Stimulated activated CD8-positive, alpha-beta memory T cell treated with anti-CD3 and anti-CD28 coated beads, Interleukin-12 subunit alpha, Interleukin-12 subunit beta, amount 100 ng/mL, for 1 hour (primary cell): ENCODE data around the gene RFNG.

Experiments used
- DNase-seq: peaks from one replicate; pipeline ENCODE4 v3.0.0-alpha.2; 2020; ENCODE audit warnings: low read depth

Gene RFNG

DNA sequence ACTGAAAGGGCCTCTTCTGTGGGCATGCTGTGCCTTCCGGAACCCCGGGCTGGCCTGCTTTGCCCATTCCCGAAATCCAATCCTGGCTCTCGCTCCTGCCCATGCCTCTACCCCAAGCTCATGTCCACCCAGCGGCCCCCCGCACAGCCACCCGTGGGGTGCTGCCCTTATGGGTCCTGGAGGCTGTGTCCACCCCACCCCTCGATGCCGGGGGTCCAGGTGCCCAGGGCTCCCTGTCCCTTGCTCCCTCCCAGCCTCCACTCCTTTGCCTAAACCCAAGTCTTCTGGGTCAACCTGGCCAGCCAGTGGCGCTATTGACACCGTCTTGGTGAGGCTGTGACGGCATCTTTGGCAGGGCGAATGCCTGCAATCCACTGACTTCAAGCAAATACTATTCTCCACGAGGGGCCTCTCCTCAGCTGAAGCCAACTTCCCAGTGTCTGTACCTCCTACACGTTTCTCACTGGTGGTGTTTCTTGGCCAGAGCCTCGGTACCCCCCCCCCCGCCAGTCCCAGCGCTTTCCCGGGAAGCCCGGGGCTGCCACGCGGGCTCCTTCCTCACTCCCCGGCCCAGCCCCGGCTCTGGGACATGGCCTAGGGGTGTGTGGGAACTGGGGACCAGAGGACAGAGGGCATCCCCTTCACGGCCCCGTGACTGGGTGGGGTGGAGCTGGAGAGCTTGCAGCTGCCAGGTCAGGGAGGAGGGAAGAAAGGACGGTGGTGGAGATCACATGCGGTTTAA, 26.2 kb upstream of the RFNG start:
- no peak for DNase-seq

DNA sequence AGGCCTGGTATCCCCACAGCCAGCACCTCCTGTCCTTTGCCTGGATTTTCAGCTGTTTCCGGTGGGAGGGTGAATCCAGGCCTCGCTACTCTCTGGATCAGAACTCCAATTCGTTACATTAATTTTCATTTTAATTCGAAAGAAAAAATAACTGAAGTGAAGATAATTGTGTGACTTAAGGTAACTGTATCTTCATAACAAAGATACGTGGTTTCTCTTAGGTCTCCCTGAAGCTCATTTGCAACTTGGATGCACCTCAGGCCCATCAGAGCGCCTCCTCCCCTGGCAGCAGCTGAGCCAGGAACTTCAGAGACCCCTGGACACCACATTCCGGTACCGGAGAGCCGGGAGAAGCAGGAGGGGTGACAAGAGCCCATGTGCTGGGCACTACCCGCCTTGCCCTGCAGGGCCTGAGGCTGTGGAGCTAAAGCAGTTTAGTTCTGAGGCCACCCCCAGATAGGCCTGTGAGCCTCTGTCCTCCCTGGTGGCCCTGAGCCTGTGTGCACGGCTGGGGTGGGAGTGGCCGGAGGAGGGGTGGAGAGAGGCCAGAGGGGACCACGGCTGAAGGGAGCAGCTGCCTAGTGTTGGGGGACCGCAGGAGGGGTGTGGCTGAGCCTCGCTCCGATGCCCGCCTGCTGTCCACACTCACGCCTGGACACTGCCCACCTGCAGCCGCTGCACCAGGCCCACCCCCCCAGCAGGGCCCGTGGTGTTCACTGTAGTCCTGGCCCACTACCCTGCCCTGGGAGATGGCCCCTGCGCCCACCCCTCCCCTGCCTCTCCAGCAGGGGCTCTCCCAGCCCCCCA, 25.4 kb upstream of the RFNG start:
- DNase-seq = no peak

DNA sequence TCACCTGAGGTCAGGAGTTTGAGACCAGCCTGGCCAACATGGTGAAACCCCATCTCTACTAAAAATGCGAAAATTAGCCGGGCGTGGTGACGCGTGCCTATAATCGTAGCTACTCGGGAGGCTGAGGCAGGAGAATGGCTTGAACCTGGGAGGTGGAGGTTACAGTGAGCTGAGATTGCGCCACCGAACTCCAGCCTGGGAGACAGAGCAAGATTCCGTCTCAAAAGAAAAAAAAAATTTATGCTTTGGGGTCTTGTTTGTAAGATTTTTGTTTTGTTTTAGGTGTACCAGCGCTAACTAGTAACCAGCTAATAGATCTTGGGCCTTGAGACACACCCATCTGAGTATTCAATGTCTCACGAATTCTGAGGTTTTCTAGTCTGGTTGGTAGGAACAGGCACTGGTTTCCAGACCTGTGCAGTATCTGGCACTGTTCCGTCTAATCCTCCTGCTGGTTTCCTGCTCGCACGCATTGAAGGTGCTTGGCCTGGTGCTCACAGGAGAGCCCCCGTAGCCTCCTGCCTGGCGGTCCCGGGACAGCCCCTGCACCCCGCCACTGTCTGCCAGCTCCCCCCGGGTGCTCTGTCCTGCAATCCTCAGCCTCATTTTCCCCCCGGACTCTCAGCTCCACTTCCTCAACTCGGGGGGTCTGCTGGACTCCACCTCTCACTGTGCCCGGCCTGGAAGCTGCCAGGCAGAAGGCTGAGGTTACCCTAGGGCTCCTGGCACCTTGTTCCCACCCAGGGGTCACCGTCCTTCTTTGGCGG, 24.6 kb upstream of the RFNG start:
- no peak for DNase-seq

DNA sequence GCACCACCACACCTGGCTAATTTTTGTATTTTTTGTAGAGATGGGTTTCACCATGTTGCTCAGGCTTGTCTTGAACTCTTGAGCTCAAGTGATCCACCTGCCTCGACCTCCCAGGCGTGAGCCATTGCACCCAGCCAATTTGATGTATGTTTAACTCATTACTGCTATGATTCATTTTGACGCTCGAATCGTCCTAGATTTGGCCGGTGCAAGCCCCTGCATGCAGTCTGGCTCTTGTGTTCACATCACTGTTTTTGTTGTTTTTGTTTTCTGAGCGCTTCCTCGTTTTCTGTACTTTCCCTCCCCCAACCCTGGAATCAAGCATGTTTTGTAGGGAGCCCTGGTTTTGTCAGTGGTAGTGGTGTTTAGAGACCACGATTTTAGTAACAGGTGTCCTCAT, 21.8 kb upstream of the RFNG start:
- DNase-seq = no peak

DNA sequence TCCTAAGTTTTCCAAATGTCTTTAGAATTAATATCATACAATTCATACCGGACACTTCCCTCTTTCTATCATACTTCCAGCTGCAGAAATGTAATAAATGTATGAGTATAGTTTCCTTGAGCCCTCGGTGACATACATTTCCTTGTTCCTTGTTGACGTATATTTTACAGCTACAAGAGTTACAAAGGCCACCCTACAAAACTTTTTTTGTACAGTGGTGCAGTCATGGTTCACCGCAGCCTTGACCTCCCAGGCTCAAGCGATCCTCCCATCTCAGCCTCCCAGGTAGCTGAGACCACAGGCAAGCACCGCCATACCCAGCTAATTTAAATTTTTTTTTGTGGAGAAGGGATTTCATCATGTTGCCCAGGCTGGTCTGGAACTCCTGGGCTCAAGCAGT, 21.2 kb upstream of the RFNG start:
- DNase-seq = no peak

DNA sequence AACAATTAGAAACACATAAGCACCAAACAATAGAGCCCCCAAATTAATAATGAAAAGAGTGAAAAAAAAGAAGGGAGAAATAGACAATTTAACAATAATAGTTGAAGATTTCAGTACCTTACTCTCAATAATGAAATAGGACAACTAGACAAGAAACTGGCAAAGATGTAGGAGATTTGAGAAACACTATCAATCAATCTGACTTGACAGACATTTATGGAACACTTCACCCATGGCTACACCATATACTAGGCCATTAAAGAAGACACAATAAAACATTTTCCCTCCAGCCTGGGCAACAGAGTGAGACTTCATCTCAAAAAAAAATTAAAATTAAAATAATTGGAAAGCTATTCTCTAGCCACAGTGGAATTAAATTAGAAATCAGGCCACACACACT, 19.0 kb upstream of the RFNG start:
- no peak for DNase-seq

DNA sequence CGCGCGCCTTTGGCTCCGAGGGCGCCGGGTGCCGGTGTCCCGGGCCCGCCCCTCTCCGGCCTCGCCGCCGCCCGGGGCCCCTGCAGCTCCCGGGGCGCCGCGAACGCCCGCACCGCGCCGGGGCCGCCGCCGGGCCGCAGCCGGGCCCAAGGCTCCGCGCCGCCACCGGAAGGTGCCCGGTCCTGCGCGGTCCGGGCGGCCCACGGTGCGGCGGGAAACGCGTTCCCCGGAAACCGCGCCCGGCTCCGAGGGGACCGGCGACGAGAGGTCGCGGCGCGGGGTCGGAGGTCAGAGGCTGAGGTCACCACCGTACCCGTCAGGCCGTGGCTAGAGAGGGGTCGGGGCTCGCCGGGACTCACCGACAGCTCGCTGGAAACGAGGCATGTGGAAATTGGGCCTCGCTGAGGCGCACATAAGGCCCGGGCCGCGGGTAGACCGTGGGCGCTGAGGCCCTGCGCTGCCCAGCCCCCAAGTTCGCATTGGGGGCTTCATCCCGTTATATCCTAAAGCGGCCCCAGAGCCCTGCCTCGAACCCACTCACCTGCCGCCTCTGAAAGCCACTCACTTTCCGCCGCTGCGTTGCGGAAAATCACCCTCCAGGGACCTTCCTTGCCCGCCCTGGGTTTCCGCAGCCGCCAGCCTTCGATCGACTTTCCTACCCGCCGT, 14.2 kb upstream of the RFNG start, which contains the start of gene DUS1L:
Gene DUS1L, minus strand, starts transcription at position 167 of the 666 bp plus-strand sequence. CDS start 745 bp downstream, outside the sequence.
- peak; percentile 49 for DNase-seq

DNA sequence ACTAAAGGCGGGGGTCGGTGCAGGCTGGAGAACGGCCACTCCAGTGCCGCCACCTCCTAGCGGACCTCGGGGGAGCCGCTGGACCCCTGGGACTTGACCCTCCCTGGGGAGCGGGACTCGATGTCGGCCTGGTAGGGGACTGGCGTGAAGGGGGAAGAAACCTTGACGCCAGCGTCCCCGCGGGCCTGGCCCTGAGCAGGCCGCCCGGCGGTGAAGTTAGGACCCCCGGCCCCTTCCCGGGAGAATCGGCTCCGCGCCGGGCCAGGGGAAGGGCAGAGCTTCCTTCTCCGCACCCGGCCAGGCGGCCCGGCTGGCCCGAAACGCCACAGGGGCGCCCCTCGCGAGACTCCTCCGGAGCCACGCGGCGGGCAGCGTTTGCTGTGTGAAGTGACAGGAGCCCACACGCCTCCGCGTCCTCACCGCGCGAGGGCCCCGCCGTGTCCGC, 13.6 kb upstream of the RFNG start:
- no peak for DNase-seq

DNA sequence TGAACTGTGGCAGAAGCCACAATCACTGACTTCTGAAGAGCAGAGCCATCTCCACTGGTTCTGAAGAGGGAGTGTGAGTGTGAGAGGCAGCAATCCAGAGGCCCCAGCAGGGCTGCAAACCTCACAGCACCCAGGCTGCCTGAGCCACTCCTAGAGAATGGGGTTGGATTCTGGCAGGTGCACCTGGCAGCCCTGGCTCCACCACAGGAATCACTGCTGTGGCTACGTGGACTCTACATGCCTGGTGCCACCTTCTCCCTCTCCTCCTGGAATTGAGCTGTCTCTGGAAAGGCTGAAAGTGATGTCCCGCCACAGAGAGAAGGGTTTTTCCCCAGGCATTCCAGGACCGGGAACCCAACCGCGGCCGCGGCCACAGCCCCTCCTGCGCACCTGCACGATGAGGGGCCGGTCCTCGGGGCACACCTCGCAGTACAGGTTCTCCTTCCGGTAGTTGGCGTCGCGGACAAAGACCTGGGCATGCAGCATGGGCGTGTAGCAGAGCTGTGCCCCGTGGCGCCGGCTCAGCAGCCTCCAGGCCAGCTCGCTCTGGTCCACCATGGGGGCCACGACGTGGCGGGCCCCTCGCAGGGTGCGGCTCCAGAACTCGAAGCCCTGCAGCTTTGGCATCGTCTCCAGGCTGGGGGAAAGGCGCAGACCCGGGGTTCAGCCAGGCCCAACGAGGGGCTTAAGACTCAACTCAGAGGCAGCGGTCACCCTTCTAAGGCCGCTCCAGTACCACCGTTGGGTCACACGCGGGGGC, 13.0 kb upstream of the RFNG start:
- DNase-seq = no peak

DNA sequence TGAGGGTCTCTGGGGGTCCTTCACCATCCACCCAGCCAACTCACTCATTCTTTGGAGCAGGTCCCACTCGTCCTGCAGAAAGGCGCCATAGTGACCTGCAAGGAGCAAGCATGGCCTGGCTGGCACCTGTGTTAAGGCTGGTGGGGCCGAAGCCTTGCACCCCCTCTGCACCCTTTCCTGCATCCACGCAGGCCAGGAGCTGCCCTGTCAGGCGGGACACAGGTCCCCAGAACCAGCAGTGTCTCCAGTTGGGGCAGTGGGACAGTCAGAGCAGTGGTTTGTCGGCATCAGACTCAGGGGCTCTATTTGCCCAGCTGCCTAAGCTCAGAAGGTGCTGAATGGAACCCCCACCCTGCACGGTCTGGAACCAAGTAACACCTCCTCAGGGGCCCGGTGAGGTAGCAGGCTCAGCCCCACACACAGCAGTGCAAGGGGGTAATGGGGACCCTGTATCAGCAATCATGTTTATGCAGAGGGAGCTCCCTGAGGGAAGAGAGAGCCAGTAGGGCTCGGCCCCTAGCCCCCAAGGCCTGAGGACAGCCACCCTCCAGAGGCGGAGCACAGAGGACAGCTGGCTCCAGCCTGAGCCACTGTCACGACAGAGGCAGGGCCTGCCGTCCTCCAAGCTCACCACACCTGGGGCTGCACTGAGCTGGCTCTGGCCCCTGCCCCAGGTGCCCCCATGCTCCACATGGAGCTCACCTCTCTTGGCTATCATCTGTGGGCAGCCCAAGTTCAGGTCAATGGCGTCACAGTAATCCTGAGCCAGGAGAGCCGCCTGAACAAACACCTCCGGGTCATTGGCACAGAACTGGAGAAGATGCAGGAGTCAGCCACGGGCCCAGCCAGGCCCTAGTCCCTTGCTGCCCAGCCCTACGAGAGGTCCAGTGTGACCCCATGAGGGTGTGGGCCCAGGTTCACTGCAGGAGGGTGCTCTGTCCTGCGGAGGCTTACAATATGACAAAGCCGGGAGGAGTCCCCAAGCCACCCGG, 12.1 kb upstream of the RFNG start:
- DNase-seq = no peak

DNA sequence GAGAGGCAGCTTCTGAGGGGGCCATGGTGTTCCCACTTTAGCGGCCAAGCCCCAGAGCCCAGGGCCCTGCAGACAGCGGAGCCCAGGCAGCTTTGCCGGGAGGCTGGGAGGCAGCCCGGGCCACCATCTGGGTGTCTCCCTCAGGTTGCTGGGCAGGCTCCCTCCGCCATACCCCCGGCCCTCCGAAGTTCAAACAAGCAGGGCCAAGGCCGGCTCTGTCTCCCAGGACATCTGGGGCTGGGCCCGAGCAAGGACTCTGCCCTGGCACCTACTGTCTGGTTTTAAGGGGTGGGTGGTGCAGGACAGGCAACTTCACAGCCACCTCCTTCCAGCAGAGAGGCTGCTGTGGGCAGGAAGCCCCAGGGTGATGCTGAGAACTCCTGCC, 11.4 kb upstream of the RFNG start:
- DNase-seq = no peak

DNA sequence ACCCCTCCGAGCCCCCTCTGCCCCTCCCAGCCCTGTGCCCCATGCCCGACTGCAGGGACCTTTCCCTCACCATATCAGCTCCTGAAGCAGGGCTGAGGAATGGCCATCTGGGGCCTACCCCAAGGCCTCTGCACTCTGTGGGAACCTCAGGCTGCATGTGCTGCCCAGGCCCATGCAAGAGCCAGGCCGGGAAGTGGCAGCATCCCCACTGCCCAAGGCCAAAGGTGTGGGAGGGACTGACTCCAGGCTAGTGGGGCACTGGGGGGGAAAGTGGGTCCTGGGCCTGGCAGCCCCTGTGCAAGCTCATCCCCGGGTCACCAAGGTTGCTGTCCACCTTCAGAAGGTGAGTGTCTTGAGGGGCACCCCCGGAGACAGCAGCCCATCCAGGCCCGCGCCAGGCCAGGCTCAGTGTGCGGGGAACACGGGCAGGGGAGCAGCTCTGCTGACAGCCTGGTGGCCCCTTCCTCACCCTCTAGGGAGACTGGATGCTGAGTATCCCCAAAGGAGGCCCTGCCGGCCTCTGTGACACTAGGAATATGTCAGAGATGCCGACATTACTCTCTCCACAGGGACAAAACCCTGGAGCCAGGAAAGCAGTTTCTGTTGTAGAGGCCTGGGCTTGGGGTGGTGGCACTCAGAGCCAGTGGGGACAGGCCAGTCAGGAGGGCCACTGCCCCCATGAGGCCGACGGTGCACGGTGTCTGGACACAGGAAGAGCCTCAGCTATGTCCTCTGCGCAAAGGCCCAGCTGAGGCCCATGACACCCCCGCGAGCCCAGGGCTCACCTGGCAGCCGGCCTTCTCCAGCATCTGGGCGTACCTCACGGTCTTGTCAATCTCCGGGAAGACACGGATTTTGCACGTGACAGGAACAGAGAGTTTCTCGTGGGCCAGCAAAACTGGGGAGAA, 10.7 kb upstream of the RFNG start:
- DNase-seq = no peak

DNA sequence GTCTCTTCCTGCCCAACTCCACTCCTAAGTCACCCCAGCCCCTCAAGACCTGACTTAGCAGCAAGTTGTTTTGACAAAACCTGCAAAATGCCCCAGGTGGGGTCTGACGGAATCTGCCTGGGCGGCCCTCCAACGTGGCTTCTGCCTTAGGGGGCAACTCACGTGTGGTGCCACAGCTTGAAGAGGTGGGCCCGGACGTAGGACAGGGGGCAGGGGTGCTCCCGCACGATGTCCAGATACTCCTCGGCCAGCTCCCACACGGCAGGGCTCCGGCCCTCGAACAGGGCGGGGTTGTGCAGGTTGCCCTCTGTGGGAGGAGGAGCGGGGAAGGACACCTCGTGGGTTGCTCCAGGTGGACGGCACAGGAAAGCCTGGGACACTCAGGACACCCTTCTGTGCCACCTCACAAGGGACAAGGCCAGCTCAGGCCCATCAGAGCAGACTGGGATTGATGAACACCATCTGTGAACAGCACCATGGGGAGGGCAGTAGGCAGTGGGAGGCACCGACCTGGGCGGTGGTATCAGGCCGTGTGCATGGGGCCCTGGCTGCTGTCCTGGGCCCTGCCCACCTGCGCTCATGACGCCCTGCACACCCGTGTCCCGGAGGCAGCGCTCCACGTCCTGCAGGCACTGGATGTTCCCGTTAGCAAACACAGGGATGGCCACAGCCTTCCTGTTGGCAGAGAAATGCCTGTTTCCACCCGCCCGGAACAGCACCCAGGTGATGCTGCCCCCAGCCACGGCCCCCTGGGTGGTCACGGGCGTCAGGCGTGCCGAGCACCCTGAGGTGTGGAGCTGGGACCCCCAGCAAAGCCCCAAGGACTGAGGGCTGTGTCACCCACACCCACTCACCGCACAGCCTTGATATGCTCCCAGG, 9.7 kb upstream of the RFNG start:
- no peak for DNase-seq

DNA sequence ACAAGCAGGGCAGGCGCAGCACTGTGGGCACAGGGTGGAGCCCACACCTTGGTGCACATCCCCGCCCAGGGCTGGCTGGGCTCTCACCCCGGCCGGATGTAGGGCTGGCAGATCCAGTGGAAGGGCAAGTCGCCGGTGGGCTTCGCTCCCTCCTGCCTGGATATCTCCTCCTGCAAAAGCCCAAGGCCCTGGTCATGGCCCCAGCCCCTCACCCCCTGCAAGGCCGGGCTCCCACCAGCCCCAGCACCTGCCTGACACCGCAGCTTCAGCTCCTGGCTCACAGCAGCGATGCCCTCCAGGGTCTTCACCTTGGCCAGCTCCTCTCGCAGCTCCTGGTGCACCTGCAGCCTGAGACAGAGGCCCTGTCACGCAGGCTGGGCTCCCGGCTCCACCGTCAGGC, 9.0 kb upstream of the RFNG start:
- DNase-seq = no peak

DNA sequence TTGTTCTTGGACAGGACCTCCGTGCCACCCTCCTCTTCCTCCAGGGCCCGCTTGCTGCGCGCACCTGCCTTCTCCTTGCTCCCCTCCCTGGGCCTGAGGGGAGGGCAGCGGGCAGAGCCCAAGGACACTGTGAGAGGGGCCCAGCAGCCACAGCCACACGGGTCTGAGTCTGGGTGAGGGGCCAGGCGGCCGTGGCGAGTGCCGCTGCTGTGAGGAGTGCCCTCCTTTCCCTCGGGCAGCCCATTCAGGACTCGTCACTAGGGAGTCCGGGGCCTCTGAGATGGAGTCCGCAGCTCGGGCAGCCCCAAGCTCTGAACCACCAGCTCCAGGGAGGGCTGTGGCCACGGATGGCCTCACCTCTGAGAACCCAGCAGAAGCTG, 8.4 kb upstream of the RFNG start:
- DNase-seq = no peak

DNA sequence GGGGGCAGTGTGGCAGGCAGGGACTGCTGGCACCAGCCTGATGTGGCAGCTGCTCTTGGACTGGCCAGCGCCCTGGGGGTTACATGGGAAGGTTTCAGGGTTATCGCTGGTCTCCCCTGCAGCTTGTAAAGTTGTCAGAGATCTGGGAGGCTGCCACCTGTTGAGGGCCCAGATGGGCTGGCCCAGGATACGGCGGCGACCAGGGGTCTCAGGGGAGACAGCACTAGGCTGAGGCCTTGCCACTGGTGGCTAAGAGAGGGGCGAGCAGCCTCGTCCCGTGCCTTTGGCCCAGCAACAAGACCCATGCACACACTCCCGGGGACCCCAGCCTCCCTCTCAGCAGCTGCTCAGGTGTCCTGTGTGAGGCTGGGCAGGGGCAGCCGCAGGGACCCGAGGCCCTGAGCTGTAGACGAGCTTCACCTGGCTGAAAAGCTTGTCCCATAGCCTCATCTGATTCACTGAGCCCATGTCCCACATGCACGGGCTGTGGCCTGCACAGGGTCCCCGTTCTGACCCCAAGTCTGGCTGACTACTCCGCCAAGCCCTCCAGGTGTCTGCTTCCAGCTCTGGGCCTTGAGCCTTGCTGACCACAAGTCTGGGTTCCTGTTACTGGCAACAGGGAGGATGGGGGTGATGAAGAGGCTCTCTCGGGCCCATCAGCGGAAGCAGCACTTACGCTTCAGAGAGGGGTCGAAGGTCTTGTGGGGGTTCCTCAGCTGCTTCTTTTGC, 7.8 kb upstream of the RFNG start:
- no peak for DNase-seq

DNA sequence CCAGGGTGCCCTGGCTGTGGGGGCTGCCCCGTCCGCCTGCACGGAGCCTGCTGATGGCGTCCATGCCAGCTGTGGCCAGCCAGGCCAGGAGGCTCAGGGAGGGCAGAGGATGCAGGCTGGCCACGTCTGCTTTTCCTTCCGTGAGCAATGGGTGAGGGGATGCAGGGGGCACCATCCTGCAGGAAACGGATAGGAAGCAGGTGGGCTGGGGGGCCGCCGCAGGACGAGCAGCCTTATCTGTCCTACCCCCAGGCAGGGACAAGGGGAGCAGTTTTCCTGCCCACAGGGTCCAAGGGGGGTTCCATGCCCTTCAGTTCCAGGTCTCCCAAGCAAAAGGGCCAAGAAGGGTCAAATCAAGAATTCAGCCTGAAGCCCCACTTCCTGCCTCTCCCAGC, 7.2 kb upstream of the RFNG start:
- DNase-seq = no peak
